ENCODE data around the gene TMEM14C. TPM values are rescaled to one million over a fixed set of nuclear protein-coding genes. Genes with fewer than 3 reads are reported as not detected.

TMEM14C gene
- total RNA-seq, 2 experiments from 2014 or later, result 67.0 to 70.7 TPM

- DNase-seq, result no peak
- peaks cover 26% of the 10 kb centered on the region for H3K36me3 Mint-ChIP-seq
- no peak overlapping the region for H3K27ac Mint-ChIP-seq
- no peaks in the 10 kb centered on the region for H3K4me1 Mint-ChIP-seq
- H3K4me3 Mint-ChIP-seq, result no peak overlapping the region
- H3K9me3 Mint-ChIP-seq, result no peaks in the 10 kb centered on the region
- H3K27me3 Mint-ChIP-seq, result no peaks in the 10 kb centered on the region
Observed at GRCh38 chr6:10778230-10778629, 55.4 kb downstream of the TMEM14C start.

GRCh38 chr6:10779076-10779475 is 56.2 kb downstream of the TMEM14C start:
- no peaks in the 10 kb centered on the region for H3K27me3 Mint-ChIP-seq
- peaks cover 30% of the 10 kb centered on the region for H3K36me3 Mint-ChIP-seq
- DNase-seq, result no peak
- no peak overlapping the region for H3K4me3 Mint-ChIP-seq
- no peaks in the 10 kb centered on the region for H3K9me3 Mint-ChIP-seq
- no peak overlapping the region for H3K27ac Mint-ChIP-seq
- H3K4me1 Mint-ChIP-seq, result no peaks in the 10 kb centered on the region

Other genes starting within 250 kb of the TMEM14C start
- gene GCNT2, start 201.7 kb upstream of the TMEM14C start, total RNA-seq, result 1 to 10 TPM; 4.1 to 4.3 TPM
- gene C6orf52, start 28.5 kb upstream of the TMEM14C start, total RNA-seq, result 1 to 10 TPM; 5.7 to 6.3 TPM
- 10 to 100 TPM; 58.5 to 60.2 TPM for gene PAK1IP1, start 28.1 kb upstream of the TMEM14C start, total RNA-seq
- 100 to 1,000 TPM; 112 to 113 TPM for gene TMEM14B, start 24.7 kb downstream of the TMEM14C start, total RNA-seq
- under 1 TPM; 0.47 to 0.68 TPM for gene MAK, start 115.5 kb downstream of the TMEM14C start, total RNA-seq
- gene GCM2, start 159.0 kb downstream of the TMEM14C start, total RNA-seq, result not detected
- not detected for gene SYCP2L, start 164.0 kb downstream of the TMEM14C start, total RNA-seq

All from activated naive CD8-positive, alpha-beta T cell treated with anti-CD3 and anti-CD28 coated beads for 36 hours (primary cell).